Stimulated activated CD8-positive, alpha-beta memory T cell treated with anti-CD3 and anti-CD28 coated beads, Interleukin-15, amount 100 ng/mL, for 24 hours (primary cell): ENCODE measurements around the gene LIPE.

ENCODE experiments used
- DNase-seq: peaks from one replicate; pipeline ENCODE4 v3.0.0-alpha.2; 2020; ENCODE audit warnings: low read depth

Gene LIPE

DNA sequence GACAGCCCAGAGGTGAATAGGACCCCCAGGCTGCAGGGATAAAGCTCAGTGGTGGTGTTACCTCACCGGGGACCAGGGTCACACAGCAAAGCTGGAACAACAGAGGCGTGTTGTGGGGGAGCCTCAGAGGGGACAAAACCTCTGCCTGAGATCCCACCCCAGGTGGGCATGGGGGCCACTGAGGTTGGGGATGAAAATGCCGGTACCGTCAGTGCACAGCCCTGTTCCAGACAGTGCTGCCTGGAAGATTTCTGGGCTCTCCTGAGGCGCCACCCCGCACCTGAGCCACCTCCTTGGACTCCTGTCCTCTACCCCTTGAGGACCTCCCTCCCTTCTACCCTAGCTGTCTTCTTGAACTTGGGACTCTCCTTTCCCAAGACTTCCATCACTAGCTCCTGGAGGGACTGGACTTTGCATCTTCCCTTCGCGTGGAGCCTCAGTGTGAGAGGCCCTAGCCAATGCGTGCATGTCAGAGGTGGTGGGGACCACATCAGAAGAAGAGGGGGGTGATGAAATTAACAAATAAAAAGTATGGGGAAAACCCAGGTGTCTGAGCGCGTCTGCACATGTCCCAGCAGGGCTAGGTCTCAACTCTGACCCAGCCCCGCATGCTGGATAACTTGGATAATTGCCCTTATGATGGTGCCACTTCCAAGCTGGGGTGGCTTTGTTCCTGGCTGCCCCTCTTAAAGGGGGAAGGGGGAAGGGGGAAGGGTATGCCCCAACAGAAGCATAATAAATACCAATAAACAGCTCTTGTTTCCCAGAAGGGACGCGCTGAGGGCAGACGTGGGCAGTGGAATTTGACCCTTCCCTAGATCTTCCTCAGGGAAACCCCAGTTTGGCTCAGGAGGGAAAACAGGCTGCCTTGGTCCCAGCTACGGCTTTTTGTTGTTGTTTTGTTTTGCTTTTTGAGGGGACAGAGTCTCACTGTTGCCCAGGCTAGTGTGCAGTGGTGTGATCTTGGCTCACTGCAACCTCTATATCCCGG, 48.7 kb downstream of the LIPE start:
- DNase-seq: no peak

DNA sequence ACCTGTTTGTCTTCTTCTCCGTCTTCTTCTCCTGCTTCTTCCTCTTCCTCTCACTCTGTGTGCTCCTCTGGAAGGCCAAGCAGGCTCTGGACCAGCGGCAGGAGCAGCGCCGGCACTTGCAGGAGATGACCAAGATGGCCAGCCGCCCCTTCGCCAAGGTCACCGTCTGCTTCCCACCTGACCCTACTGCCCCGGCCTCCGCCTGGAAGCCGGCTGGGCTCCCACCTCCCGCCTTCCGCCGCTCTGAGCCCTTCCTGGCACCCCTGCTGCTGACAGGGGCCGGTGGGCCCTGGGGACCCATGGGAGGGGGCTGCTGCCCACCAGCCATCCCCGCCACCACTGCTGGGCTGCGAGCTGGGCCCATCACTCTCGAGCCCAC, 51.0 kb downstream of the LIPE start:
- no peak for DNase-seq

DNA sequence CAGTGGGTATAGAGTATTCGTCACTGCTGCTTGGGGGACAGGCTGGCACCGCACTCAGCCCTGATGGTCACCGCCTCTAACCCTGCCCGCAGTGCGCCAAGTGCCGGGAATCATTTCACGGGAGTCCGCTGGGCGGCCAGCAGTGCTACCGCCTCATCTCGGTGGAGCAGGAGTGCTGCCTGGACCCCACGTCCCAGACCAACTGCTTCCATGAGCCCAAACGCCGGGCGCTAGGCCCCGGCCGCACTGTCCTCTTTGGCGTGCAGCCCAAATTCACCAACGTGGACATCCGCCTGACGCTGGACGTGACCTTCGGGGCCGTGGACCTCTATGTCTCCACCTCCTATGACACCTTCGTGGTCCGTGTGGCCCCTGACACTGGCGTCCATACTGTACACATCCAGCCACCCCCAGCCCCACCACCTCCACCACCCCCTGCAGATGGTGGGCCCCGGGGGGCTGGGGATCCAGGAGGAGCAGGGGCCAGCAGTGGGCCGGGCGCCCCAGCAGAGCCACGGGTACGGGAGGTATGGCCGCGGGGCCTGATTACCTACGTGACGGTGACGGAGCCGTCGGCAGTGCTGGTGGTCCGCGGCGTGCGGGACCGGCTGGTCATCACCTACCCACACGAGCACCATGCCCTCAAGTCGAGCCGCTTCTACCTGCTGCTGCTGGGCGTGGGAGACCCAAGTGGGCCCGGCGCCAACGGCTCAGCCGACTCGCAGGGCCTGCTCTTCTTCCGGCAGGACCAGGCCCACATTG, 51.6 kb downstream of the LIPE start:
- DNase-seq: no peak

DNA sequence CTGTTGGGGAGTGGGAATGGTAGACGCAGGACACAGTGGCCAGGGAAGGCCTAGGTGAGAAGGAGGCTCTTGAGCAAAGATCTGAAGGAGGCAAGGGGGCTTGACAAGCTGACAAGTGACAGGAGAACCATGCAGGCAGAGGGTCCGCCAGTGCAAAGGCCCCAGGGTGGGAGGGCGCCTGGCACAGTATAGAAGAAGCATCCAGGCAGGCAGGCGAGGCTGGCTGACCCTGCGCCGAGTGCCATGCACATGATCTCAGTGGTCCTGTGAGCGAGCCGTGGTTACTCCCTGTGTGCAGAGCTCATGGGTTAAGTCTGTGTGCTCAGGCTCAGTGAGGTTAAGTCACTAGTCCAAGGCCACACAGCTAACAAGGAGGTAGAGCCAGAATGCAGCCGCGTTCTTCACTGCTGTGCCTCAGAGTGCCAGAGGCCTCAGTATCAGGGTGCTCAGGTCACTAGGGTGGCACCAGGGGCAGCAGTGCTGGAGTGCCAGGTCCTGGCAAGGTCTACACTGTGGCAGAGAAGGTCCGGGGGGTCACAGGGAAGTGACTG, 52.3 kb downstream of the LIPE start:
- DNase-seq: no peak

DNA sequence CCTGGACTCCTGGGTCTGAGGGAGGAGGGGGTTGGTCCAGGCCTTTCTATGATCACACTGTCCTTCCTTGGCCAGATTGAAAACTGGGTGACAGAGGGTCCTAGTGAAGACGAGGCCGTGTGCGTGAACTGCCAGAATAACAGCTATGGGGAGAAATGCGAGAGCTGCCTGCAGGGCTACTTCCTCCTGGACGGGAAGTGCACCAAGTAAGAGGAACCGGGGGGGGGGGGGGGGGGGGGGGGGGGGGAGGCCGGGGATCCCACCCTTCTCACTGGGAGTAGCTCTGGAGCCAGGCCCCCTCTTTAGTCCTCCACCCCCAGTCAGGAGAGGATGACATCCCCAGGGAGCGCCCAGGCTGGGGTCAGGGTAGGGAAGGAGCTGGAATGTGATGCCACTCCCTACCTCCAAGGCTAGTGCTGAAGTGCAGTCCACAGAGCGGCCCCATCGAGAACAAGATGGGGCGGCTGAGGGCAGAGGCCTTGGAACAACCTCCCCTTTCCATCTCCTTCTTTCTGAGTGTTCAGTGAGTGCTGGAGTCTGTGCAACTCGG, 56.5 kb downstream of the LIPE start:
- no peak for DNase-seq

DNA sequence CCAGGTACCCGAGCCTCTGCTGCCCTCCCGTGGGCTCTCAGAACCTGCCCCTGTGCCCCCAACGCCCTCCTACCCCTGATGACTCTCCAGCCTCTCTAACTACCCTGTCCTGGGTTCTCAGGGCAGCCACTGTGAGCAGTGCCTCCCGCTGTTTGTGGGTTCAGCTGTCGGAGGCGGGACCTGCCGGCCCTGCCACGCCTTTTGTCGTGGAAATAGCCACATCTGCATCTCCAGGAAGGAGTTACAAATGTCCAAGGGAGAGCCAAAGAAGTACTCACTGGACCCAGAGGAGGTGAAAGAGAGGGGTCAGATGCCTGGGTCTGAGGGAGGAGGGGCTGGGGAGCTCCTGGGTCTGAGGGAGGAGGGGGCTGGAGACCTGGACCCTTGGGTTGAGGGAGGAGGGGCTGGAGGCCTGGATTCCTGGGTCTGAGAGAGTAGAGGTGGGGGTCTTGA, 57.1 kb downstream of the LIPE start:
- DNase-seq: no peak

DNA sequence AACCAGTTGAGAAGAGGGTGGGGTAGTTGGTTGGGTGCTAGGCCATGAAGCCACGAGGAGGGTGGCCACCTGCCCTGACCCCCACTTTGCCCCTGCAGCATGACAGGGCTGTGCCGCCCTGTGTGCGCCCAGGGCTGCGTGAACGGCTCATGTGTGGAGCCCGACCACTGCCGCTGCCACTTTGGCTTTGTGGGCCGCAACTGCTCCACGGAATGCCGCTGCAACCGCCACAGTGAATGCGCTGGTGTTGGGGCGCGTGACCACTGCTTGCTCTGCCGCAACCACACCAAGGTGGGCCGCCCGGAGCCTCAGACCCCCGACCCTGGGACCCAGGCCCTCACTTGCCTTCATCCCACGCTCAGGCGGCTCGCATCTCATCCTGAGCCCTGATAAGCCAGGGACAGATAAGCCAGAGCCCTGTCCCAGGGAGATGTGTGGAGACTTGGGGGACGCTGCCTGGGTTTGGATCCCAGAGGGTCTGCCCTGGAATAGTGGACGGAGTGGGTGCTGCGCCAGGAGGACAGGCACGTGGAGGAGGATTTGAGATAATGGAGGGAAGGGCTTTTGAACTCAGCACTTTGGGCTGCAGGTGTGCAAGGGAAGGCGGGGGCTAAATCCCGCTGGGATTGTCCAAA, 57.6 kb downstream of the LIPE start:
- no peak for DNase-seq

DNA sequence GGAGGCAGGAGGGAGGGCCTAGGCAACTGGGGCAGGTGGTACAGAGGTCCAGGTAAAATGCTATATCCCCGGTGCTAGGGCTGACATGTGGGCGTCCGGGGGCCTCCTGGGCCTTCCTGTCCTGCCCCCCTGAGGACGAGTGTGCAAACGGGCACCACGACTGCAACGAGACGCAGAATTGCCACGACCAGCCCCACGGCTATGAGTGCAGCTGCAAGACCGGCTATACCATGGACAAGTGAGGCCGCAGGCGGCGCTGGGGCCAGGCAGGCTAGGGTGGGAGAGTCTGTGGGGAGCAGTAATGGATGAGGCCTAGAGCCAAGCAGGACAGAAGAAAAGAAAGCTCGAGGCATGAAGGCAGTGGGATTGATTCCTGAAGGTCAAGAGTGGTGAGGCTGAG, 58.4 kb downstream of the LIPE start:
- no peak for DNase-seq

DNA sequence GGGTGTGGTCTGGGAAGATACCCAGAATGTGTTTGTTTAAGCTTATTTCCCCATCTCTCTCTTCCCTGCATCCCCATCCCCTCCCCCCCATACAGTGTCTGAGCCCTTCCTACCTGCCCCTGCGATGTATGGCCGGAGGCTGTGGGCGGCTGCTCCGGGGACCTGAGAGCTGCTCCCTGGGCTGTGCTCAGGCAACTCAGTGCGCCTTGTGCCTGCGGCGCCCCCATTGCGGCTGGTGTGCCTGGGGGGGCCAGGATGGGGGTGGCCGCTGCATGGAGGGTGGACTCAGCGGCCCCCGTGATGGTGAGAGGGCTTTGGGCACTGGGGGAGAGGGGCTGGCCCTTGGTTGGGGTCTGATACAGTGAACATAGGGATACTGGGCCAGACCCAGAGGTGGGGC, 58.8 kb downstream of the LIPE start:
- DNase-seq: no peak

DNA sequence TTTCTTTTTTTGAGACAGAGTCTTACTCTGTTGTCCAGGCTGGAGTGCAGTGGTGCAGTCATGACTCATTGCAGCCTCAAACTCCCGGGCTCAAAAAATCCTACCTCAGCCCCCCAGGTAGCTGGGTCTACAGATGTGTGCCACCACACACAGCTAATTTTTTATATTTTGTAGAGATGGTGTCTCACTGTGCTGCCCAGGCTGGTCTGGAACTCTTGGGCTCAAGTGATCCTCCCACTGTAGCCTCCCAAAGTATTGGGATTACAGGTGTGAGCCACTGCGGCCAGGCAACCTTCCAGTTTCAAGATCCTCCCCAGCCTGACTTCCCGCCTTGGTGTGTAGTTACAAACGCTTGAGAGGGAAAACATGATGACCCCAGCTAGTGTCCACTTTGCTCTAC, 59.3 kb downstream of the LIPE start:
- DNase-seq: no peak

DNA sequence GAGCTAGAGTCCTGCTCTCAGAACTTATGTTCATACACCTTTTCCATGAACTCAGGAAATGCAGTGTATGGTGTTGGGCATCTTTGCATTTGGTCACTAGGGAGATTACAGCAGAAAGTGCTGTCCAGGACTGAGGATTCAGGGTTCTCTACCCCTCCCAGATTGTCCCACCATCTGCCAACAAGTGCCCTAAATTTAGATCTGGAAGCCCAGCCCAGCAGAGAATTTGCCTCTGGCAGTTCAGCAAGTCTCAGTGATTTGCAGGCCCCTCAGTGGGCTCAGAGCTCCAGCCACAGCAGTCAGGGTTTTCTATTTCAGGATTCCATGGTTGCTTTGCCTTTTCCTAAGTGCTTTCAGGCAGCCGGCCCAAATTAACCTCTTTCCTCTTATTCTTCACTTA, 60.5 kb downstream of the LIPE start:
- no peak for DNase-seq

DNA sequence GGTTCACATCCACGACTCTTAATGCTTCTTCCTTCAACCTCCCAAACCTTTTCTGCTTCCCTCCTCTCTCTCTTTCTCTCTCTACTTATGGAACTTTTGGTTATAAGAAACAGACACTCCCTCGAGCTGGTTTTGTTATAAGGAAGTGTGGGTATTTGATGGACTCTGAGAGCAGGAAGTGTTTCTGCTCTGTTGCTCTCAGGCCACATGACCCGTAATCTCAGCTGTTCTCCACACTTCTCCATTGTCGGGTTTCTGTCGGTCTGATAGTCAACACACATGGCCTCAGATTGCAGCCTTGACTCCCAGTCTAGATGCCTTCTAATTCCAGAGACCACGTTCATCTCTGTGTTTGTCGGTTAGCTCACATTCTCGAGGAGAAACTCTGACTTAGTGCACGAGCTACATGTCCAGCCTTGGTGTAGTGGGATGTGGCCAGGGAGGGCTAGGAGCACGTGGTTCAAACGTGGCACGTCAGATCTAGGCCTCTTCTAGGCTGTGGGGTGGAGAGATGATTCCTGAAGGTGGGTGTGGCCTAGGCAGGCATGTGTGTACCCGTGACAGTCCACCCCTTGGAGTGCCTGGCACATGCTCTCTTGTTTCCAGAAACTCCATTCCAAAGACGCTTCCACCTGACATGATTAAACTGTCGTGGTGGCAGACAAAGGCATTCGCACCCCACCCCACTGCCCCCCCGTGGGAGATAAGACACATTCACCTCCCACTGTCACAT, 63.4 kb downstream of the LIPE start:
- no peak for DNase-seq

DNA sequence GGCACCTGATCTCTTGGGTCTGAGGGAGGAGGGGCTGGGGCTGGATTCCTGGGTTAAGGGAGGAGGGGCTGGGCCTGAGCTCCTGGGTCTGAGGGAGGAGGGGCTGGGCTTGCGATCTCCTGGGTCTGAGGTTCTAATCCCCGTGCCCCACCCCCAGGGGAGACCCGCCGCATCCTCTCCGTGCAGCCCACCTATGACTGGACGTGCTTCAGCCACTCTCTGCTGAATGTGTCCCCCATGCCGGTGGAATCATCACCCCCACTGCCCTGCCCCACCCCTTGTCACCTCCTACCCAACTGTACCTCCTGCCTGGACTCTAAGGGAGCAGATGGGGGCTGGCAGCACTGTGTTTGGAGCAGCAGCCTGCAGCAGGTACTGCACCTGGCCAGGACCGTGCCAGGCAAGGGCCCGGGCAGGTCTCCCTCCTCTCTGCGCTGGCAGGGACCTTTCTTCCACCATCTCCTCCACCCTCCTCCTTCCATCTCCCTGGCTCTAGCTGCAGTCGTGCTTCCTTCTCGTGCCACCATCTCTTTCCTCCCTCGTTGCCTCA, 64.2 kb downstream of the LIPE start:
- DNase-seq: no peak

DNA sequence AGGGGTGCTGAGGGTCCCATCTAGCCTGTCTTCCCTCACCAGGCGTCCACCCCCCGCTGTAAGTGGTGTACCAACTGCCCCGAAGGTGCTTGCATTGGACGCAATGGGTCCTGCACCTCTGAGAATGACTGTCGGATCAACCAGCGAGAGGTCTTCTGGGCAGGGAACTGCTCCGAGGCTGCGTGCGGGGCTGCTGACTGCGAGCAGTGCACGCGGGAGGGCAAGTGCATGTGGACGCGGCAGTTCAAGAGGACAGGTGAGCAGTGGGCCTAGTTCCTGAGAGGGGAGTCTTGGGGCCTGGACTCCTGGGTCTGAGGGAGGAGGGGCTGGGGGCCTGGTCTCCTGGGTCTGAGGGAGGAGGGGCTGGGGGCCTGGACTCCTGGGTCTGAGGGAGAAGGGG, 64.8 kb downstream of the LIPE start:
- DNase-seq: no peak

DNA sequence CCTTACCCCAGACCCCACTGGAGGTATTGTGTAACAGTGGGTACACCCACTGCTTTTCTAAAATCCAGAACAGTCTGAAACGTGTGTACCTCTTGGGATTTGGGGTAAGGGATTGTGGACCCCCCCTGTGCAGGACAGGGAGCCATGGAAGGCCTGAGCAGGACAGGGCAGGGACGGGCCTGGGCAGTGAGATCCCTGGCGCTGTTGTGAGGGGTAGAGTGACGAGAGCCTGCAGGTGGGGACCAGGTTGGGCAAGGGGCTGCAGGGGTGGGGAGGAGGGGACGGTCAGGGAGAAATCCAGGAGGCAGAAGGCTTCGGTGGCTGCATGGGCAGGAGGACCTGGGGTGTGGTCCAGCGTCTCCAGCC, 65.7 kb downstream of the LIPE start:
- DNase-seq: no peak

DNA sequence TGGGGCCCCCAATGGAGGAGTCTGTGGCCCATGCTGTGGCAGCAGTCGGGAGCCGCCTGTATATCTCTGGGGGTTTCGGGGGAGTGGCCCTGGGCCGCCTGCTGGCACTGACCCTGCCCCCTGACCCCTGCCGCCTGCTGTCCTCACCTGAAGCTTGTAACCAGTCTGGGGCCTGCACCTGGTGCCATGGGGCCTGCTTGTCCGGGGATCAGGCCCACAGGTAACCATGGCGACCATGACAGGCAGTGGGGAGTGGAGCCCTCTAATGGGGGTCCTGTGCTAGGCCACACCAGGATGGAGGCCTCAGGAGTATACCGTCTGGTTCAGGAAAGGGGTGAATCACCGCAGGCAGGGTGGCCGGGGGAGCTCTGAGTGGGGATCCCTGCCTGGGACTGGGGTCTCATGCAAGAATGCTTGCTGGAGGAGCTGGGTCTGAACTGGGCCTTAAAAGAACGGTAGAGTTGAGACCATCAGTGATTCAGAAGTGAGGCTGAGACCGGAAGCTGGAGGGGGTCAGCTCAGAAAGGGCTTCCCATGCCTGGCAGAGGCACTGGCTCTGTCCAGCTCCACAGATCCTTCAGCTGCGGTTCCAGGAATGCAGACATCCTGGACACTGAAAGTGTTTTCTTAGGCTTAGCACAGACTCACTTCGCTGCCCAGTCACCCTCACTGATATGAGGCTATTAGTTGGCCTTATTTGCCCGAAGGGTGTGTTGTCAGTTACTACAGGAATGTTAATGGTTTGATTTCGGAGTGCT, 66.2 kb downstream of the LIPE start:
- no peak for DNase-seq

DNA sequence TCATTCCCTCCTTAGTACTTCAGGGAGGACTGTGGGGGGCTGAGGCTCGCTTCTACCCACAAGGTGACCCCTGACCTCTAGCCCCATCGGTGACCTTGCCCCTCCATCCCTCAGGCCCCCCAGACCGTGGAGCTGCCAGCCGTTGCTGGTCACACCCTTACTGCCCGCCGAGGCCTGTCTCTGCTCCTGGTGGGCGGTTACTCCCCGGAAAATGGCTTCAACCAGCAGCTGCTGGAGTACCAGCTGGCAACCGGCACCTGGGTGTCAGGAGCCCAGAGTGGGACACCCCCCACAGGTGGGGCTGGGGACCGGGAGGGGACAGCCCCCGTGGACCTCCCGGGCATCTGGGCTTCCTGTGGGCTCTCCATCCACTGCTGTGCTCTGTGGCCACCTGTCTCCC, 69.9 kb downstream of the LIPE start:
- no peak for DNase-seq

DNA sequence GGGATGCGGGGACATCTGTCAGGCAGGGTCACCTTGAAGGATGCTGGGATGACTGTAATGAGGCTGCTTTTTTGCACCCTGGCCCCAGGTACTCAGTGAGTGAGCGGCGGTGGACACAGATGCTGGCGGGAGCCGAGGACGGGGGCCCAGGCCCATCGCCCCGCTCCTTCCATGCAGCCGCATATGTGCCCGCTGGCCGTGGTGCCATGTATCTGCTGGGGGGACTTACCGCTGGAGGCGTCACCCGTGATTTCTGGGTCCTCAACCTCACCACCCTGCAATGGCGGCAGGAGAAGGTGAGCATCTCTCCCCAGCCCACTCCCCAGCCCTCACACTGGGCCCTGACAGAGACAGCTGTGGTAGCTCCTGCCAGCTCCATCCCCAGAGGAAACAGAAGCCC, 70.5 kb downstream of the LIPE start:
- DNase-seq: no peak

DNA sequence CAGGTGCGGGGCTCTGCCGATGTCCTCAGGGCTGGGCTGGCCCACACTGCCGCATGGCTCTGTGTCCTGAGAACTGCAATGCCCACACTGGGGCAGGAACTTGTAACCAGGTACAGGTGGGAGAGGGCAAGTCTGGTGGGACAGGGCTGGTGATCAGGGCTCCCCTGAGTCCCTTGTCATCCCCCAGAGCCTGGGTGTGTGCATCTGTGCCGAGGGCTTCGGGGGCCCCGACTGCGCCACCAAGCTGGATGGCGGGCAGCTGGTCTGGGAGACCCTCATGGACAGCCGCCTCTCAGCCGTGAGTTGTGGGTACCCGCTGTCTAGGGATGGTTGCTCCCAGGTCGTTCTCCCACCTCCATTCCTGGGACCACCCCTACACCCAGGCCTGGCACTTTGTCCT, 71.3 kb downstream of the LIPE start:
- DNase-seq: no peak

DNA sequence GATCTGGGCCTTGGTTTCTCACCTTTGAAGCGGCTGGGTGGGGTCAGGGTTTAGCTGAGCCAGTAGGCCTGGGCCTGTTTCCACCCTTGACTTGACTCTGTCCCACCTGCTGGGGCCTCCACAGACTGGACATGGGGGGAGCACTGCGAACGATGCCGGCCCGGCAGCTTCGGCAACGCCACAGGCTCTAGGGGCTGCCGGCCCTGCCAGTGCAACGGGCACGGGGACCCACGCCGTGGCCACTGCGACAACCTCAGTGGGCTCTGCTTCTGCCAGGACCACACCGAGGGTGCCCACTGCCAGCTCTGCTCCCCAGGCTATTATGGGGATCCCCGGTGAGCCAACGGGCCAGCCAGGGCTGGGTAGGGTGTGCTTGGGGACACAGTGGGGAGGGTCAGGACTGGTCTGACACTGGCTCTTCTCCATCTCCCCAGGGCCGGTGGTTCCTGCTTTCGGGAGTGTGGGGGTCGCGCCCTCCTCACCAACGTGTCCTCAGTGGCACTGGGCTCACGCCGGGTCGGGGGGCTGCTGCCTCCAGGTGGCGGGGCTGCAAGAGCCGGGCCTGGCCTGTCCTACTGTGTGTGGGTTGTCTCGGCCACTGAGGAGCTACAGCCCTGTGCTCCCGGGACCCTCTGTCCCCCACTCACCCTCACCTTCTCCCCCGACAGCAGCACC, 73.7 kb downstream of the LIPE start:
- DNase-seq: no peak
